Measurements from ENCODE around the gene SCAF11. TPM values are rescaled to one million over a fixed set of nuclear protein-coding genes. Genes with fewer than 3 reads are reported as not detected.

Gene SCAF11
- total RNA-seq, 1 donor from 2014 or later: 152 TPM

DNA sequence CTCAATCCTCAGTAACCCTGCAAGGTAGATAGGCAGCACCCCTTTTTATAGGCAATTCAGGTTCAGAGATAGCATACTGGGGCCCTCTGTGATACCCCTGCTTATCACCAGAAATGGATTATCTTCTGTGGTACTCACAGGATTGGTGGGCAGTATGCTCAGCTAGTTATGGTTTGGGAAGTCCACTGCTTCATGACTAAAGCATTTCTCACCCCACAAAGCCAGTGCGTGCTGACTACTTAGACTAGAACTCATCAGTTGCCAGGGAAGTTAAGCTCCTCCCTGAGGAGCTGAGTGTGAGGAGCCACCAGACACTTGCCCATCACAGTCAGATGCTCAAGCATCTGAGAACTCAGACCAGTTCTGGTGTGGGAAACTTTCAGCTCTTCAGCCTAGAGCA lies 76.3 kb downstream of the SCAF11 start:
- peak; percentile 14 for DNase-seq (ENCODE audit: low spot score)

GRCh38 chr12:45913631-45914030 lies 76.7 kb downstream of the SCAF11 start:
- Histone ChIP-seq H3K4me1 (no peaks in the 10 kb centered on the region), H3K4me2 (no peak overlapping the region), H3K36me3 (no peaks in the 10 kb centered on the region), H3K79me2 (ENCODE audit: low read depth) (no peaks in the 10 kb centered on the region), H3K9me3 (ENCODE audit: low read depth) (no peaks in the 10 kb centered on the region), H4K20me1 (ENCODE audit: low read depth) (no peaks in the 10 kb centered on the region), H3K27me3 (no peaks in the 10 kb centered on the region), H3K27ac (peak overlapping the region; percentile 20), H3K4me3 (no peak overlapping the region), H3F3A (ENCODE audit: low read depth) (peaks cover 9% of the 10 kb centered on the region), H3K9ac (no peak overlapping the region), H2AFZ (replicated peaks) (no peak overlapping the region)
- H3K4me3 Mint-ChIP-seq: no peak overlapping the region
- peaks cover 4% of the 10 kb centered on the region for H3K27me3 Mint-ChIP-seq (ENCODE audit: insufficient read depth, low read depth)
- peaks cover 4% of the 10 kb centered on the region for H3K36me3 Mint-ChIP-seq
- no peak for TF ChIP-seq EZH2 (IDR thresholded peaks at IDR 0.05)
- no peak for TF ChIP-seq EZH2phosphoT487 (IDR thresholded peaks at IDR 0.05)
- no peak for TF ChIP-seq CTCF (IDR thresholded peaks at IDR 0.05)
- DNase-seq (ENCODE audit: low spot score): no peak
- no peak overlapping the region for H3K27ac Mint-ChIP-seq
- no peaks in the 10 kb centered on the region for H3K4me1 Mint-ChIP-seq
- no peaks in the 10 kb centered on the region for H3K9me3 Mint-ChIP-seq

More for the DNA sequence above, 76.3 kb downstream of the SCAF11 start:
- Histone ChIP-seq H3K4me3 (no peak overlapping the region), H3K9ac (no peak overlapping the region), H3K9me3 (ENCODE audit: low read depth) (no peaks in the 10 kb centered on the region), H2AFZ (replicated peaks) (no peak overlapping the region), H4K20me1 (ENCODE audit: low read depth) (no peaks in the 10 kb centered on the region), H3K4me1 (no peaks in the 10 kb centered on the region), H3K79me2 (ENCODE audit: low read depth) (no peaks in the 10 kb centered on the region), H3K27ac (no peak overlapping the region), H3K4me2 (no peak overlapping the region), H3F3A (ENCODE audit: low read depth) (peaks cover 9% of the 10 kb centered on the region), H3K36me3 (no peaks in the 10 kb centered on the region), H3K27me3 (no peaks in the 10 kb centered on the region)
- H3K4me1 Mint-ChIP-seq: no peaks in the 10 kb centered on the region
- H3K27ac Mint-ChIP-seq: no peak overlapping the region
- TF ChIP-seq EZH2 (IDR thresholded peaks at IDR 0.05): no peak
- TF ChIP-seq CTCF (IDR thresholded peaks at IDR 0.05): no peak
- TF ChIP-seq EZH2phosphoT487 (IDR thresholded peaks at IDR 0.05): no peak
- H3K27me3 Mint-ChIP-seq (ENCODE audit: insufficient read depth, low read depth): peaks cover 4% of the 10 kb centered on the region
- H3K9me3 Mint-ChIP-seq: no peaks in the 10 kb centered on the region
- peaks cover 5% of the 10 kb centered on the region for H3K36me3 Mint-ChIP-seq
- no peak overlapping the region for H3K4me3 Mint-ChIP-seq

GRCh38 chr12:45912774-45913173 lies 77.6 kb downstream of the SCAF11 start:
- no peak for TF ChIP-seq CTCF (IDR thresholded peaks at IDR 0.05)
- TF ChIP-seq EZH2phosphoT487 (IDR thresholded peaks at IDR 0.05): no peak
- TF ChIP-seq EZH2 (IDR thresholded peaks at IDR 0.05): no peak
- no peak for DNase-seq (ENCODE audit: low spot score)
- H3K27me3 ChIP-seq: no peaks in the 10 kb centered on the region

More at GRCh38 chr12:45912774-45913173, 77.6 kb downstream of the SCAF11 start:
- no peaks in the 10 kb centered on the region for H3K4me1 ChIP-seq
- no peaks in the 10 kb centered on the region for H4K20me1 ChIP-seq (ENCODE audit: low read depth)
- no peaks in the 10 kb centered on the region for H3K9me3 ChIP-seq (ENCODE audit: low read depth)
- no peak overlapping the region for H3K4me3 ChIP-seq
- H2AFZ ChIP-seq (replicated peaks): no peak overlapping the region
- no peaks in the 10 kb centered on the region for H3K79me2 ChIP-seq (ENCODE audit: low read depth)
- H3K9ac ChIP-seq: no peak overlapping the region
- no peaks in the 10 kb centered on the region for H3K36me3 ChIP-seq
- Mint-ChIP-seq H3K27me3 (ENCODE audit: insufficient read depth, low read depth) (peaks cover 4% of the 10 kb centered on the region), H3K4me1 (no peaks in the 10 kb centered on the region), H3K27ac (no peak overlapping the region), H3K36me3 (peaks cover 4% of the 10 kb centered on the region), H3K9me3 (no peaks in the 10 kb centered on the region), H3K4me3 (no peak overlapping the region)
- H3K27ac ChIP-seq: no peak overlapping the region
- H3K4me2 ChIP-seq: no peak overlapping the region
- peaks cover 9% of the 10 kb centered on the region for H3F3A ChIP-seq (ENCODE audit: low read depth)

Measured in neural progenitor cell (in vitro differentiated cells).